GM18526 (cell line): ENCODE results near the gene RUVBL1.

Source experiments
- POLR2A ChIP-seq: IDR thresholded peaks from 3 replicates; pipeline ENCODE4 v1.6.1; 2011; ENCODE audit not compliant: insufficient read length; ENCODE audit errors: extremely low read depth

Gene RUVBL1

GRCh38 chr3:128100638-128101037, 23.0 kb downstream of the RUVBL1 start:
- no peak for TF ChIP-seq POLR2A

GRCh38 chr3:128100161-128100560, 23.5 kb downstream of the RUVBL1 start:
- TF ChIP-seq POLR2A: no peak

- no peak for TF ChIP-seq POLR2A
Observed at GRCh38 chr3:128098234-128098633, 25.4 kb downstream of the RUVBL1 start.

- no peak for TF ChIP-seq POLR2A
Observed at GRCh38 chr3:128095222-128095703, 28.3 kb downstream of the RUVBL1 start.

GRCh38 chr3:128094295-128095151, 29.1 kb downstream of the RUVBL1 start:
- no peak for TF ChIP-seq POLR2A

GRCh38 chr3:128091586-128091985, 32.0 kb downstream of the RUVBL1 start:
- TF ChIP-seq POLR2A: no peak

GRCh38 chr3:128089135-128089534, 34.5 kb downstream of the RUVBL1 start:
- TF ChIP-seq POLR2A: no peak

GRCh38 chr3:128084675-128085021, 39.0 kb downstream of the RUVBL1 start:
- TF ChIP-seq POLR2A: no peak

GRCh38 chr3:128083980-128084674, 39.5 kb downstream of the RUVBL1 start:
- TF ChIP-seq POLR2A: no peak

- TF ChIP-seq POLR2A: no peak
Observed at GRCh38 chr3:128083396-128083795, 40.2 kb downstream of the RUVBL1 start.

GRCh38 chr3:128082546-128082945, 41.1 kb downstream of the RUVBL1 start:
- no peak for TF ChIP-seq POLR2A

GRCh38 chr3:128081846-128082245, 41.8 kb downstream of the RUVBL1 start:
- no peak for TF ChIP-seq POLR2A

GRCh38 chr3:128081226-128081625, 42.4 kb downstream of the RUVBL1 start:
- no peak for TF ChIP-seq POLR2A

GRCh38 chr3:128080323-128081080, 43.1 kb downstream of the RUVBL1 start:
- no peak for TF ChIP-seq POLR2A

- TF ChIP-seq POLR2A: no peak
Observed at GRCh38 chr3:128079823-128080222, 43.8 kb downstream of the RUVBL1 start.

GRCh38 chr3:128078875-128079274, 44.7 kb downstream of the RUVBL1 start:
- no peak for TF ChIP-seq POLR2A
